GM21717 (cell line): ENCODE data around the gene GRK3.

Experiments used
- ATAC-seq: cut with Tn5 transposase; IDR thresholded peaks from one replicate; pipeline ENCODE4 v1.9.1; 2021; ENCODE audit warnings: mild to moderate bottlenecking, moderate library complexity; ENCODE audit not compliant: unreplicated experiment

The GRK3 gene

DNA sequence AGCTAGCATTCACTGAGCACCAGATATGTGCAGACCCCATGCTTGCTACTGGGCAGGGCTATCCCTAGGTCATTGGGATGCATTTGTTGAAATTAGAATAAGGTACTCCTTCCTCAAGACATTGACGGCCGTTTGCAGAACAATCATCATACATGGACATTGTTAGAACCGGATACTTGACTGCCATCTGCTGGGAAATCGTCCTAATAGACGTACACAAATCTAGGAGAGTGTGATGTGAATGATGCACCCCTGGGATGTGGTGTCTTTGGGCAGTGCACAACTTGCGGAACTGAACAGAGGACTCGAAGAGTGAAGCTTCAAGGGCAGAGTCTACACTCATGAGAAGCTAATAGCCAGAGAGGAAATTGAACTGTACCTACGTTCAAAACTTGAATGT lies 213.4 kb downstream of the GRK3 start:
- no peak for ATAC-seq
